Stimulated activated CD4-positive, alpha-beta T cell treated with anti-CD3 and anti-CD28 coated beads, Interleukin-1b, Interleukin-23, amount 100 ng/mL, for 1 hour (primary cell): Measurements from ENCODE around the gene HARBI1.

Source experiments
- DNase-seq, 2 donors: peaks; one replicate each; pipeline ENCODE4 v3.0.0-alpha.2; 2020; ENCODE audit warnings: low read depth in 2 of 2

Gene HARBI1

DNA sequence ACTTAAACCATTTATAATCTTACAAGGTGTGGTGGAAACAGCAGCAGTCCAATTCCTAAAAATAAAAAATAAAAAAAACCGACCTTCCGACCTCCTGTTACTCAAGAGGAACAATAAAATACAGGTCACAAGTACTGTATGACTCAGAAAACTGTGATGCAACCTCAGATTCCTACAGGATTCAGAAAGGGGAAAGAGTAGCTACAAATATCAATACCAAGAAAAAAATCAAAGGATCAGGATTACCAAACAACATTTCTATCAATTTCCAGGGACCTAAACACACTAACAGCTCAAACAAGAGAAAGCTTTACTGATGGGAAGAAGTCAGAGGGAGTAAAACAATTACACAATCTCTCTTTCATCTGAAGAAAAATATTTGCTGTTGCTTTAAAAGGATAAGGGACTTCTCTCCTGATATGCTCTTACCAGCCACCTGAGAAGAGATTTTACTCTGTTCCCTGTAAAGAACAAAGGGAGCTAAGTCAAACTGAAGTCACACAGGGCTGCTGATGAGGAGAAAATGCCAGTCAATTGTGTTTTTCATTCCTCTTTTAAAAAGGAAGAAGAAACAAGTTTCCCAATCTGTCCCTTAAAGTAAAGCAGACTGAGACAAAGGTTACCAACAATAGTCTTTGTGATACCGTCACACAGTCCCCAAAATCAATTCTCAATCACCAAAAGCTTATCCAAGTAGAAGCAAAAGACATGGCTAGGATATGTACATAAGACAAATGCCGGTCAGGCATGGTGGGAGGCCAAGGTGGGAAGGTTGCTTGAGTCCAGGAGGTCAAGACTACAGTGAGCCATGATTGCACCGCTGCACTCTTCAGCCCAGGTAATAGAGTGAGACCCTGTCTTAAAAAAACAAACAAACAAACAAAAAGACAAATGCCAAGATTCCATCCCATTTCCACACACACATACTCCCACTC, 62.5 kb downstream of the HARBI1 start:
- DNase-seq = no peak

DNA sequence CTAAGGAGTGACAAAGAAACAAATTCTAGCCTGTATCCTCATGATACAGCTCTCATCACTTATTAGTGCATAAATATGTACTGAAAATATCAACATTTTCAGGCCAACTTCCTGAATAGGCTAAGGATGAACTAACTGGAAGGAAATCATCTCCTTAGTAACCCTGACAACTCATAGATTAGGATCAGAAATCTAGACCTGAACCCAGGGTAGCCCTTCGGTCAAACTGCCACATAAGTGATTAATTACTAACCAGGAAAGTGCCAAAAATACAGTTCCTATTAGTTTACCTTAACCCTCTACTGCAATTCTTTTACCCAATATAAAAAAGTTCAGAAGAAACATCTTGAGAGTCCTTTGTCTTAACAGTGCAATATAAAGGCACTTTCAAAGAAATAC, 63.2 kb downstream of the HARBI1 start:
- DNase-seq = no peak
